Measurements from ENCODE around the gene COL27A1.

COL27A1 gene

DNA sequence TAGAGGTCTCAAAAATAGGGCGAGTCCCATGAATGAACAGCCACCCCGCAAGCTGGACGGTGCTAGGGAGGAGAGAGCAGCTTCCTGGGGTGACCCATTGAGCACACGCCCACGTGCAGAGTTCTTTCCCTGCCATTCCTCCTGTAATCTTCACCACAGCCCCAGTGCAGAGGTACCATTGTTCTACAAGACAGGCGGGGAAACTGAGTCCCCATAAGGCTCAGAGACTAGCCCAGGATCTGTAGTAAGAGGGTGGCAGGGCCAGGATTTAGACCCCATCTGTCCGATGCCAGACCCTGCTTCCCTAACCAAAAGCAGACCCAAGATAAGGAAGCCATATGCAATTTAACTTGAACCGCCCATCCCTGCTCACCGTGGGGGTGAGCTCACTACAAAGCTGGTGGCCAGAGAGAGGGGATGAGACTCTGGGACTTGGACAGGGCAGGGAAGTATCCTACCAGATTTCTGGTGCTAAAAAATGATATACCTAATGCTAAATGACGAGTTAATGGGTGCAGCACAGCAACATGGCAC, 130.9 kb downstream of the COL27A1 start:
- DNase-seq (ENCODE audit: low read depth in 2 of 2) = no peak

DNA sequence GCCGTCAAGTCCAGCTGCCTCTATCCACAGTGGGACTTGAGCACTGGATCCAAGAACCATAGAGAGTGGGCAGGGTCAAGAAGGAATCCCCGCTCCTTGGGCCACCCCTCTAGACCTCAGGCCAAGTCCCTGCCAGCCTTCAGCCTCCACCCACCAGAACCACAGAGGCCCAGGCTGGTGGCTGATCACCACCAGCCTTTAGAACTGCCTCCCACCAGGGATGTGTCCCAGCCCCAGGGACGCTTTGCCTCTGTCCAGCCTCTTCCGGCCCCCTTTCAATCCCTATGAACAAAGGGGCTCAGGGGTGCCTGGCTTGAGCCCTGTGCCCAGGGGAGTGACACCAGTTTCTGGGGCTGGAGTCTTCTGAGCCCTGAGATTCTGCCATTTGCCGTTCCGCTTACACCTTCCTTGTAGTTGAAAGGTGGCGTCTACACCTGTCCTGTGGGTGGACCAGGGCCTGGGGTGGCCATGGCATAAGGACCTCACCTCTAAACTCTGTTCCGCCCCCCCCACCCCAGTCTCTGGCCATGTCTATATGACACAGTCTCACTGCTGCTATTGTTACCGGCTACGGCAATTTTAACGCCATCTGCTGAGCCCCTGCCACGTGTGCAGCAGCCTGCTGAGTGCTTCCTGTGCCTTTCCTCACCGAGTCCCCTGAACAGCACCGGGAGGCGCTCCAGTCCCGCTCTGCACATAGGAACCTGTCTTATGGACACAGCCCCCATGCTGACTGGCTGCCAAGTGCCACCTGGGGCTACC, 131.8 kb downstream of the COL27A1 start:
- DNase-seq (ENCODE audit: low read depth in 2 of 2) = no peak

DNA sequence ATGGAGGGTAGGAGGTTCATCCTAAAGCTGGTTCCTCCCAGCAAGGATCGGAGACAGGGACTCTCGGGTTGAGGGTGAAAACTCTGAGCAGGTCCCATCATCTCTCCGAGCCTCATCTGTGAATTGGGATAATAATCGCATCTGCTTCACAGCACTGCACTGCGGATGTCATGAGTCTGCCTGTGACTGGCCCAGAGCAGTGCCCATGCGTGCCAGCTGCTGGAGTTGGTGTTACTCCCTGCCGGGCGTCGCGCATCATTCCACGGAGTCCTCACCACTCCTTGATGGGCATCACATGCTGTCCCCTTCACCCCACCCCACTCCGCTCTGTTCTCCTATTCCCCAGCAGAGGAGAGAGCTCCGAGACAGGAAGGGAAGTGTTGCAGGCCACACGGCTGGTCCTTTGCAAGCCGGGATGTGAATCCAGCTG, 132.4 kb downstream of the COL27A1 start:
- no peak for DNase-seq (ENCODE audit: low read depth in 2 of 2)

DNA sequence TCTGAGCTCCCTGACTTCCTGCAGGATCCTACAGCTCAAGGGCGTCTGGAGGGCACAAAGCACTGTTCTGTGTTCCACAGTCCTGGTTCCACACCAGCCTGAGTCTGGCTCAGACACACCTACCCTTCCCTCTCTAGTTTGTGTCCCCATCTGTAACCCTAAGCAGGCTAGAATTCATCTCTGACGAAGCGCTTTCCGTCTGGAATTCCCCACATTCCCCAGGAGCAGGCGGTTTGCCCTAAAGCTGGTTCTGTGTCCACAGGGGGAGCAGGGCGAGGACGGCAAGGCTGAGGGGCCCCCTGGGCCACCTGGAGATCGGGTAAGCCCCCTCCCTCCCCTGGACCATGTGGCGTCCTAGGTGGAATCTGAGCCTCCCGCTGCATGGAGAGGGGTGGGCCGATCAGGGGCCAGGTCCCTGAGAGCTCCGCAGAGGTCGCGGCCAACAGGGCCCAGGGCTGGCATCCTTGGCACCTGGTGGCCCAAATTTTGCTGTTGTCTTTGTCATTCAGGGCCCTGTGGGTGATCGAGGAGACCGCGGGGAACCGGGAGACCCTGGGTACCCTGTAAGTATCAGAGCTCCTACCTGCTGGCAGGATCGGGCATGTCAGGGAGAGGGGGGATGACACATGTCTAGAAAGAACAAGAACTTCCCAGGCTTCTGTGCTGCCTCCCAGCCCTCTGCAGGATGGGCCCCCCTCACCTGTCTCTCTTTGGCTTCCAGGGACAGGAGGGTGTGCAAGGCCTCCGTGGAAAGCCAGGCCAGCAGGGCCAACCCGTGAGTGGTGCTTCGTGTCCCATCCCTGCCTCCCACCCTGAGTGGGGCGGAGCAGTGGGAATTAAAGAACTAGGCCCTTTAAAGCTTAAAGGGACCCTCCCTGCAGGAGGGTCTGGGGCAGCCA, 133.1 kb downstream of the COL27A1 start:
- no peak for DNase-seq (ENCODE audit: low read depth in 2 of 2)

DNA sequence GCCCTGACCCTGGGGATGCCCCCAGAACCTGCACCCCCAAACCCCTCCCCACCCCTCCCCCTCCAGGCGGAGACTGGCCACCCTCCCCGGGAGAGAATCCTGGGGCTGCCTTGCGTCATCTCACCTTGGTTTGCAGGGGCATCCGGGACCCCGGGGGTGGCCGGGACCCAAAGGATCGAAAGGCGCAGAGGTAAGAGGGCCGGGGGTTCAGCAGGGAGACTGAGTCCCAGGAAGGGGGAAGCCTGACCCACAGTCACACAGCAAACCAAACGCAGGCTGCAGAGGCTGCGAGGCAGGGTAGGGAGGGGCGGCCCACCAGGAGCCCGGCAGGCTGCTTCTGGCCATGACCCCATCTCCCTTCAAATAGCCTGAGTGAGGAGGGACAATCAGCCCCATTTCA, 133.8 kb downstream of the COL27A1 start:
- DNase-seq (ENCODE audit: low read depth in 2 of 2) = no peak

DNA sequence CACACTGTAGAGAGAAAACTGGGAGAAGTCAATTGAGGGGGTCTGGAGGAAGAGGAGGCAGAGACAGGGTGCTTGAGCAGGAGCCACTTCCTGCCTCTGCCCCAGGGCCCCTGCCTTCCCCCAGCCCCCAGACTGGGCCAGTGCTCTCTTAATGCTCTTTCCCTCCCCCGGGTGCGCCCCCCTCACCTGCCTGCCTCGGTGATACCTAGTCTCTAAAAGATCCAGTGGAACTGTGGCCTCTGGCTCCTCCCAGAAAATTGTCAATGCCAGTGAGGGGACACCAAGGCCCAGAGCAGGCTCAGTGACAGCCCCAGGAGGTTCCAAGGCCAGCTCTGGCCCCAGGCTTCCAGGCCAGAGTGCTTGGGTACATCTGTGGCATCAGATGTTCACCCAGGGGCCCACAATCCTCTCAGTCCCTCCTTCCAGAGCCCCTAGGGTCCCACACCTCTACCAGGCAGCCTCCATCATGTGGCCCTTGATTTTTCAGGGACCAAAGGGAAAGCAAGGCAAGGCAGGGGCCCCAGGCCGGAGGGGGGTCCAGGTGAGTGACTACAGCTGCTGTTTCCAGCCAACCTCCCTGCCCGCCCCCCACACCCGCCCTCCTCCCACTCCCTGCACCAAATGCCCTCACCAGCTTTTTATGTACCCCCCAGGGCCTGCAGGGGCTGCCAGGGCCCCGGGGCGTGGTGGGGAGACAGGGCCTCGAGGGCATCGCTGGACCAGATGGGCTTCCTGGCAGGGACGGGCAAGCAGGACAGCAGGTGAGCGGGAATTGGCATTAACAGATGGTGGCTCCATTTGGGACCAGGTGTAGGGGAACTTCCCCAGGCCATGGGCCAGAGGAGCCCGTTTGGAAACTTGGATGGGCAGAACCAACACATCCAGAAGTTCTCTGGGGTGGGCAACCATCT, 134.5 kb downstream of the COL27A1 start:
- no peak for DNase-seq (ENCODE audit: low read depth in 2 of 2)

DNA sequence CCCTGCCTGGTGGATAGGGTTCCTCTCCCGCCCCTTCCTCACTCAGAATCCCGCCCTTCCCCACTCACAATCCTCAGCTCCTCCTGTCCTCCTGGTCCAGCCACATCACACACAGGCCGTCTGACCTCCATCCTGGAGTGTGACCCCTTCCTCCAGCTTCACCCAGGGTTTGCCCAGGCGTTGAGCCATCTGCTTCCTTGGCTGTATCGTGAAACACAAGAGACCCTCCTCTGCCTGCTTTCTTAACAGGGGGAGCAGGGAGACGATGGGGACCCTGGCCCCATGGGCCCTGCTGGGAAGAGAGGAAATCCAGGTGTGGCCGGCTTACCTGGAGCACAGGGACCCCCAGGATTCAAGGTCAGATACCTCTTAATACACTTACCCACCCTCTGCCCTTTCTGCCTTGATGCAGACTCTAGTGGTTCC, 135.2 kb downstream of the COL27A1 start:
- no peak for DNase-seq (ENCODE audit: low read depth in 2 of 2)

DNA sequence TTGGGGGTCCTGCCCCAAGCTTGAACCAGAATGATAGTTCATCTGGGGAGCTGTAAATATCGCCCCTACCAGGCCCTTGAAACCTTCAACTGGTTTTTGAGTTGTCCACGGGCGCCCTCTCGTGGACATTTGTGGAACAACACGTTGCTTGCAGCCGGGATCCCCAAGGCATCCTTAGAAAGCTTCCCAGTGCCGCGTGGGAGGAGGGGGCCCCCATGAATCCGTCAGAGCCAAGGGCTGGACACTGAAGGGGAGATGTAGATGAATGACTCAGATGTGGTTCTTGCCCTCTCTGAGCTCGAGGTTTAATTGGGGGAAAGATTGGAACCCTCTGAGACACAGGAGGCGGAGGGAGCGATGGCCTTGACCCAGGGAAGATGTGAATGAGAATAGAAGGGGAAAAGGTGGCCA, 135.7 kb downstream of the COL27A1 start:
- DNase-seq (ENCODE audit: low read depth in 2 of 2) = peak; percentile 44 to 47

DNA sequence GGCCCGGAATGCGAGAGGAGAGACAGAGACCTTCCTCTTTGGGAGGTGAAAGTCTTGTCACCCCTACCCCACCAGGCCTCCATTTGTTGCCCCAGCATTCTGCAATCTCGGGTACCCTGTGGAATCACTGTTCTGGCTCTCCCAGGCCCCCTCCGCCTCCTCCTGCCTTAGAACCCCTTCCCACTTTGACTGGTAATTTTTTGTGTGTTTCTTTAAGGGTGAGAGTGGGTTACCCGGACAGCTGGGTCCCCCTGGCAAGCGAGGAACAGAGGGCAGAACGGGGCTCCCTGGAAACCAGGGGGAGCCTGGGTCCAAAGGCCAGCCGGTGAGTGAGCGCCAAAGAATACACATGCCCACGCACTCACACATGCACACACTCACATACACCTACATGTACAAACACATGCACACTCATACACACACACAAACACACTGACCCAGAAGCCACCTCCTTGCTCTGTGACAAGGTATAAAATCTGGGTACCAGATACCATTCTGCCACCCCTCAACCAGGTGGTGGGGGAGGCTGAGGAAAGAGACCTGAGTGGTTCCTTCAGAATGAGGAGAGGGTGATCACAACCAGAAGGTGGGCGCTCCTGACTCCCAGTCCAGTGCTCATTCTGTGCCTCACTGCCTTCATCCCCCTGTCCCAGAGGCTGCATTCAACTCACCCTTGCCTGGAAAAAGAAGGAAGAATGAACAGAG, 136.7 kb downstream of the COL27A1 start:
- DNase-seq (ENCODE audit: low read depth in 2 of 2) = no peak

DNA sequence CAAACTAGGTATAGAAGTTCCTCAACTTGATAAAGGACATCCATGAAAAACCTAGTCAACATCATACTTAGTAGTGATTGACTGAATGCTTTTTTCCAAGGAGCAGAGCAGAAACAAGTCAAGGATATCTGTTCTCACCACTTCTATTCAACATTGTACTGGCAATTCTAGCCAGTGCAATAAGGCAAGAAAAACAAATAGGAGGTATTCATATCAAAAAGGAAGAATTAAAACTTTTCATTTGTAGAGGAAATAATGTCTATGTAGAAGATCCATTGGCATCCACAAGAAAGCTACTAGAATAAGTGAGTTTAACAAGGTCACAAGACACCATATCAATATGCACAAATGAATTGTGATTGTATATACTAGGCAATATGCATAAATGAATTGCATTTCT, 139.3 kb downstream of the COL27A1 start:
- DNase-seq (ENCODE audit: low read depth in 2 of 2) = no peak

DNA sequence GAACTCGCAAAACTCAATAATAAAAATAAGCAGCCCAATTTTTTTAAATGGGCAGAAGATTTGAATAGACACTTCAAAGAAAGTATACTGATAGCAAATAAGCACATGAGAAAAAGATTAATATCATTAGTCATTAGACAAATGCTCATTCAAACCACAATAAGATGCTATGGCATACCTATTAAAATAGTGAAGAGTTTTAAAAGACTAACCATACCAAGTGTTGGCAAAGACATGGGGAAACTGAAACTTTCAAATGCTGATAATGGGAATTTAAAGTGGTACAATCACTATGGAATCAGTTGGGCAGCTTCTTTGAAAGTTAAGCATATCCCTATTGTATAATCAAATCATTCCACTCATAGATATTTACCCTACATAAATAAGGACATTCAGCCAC, 141.0 kb downstream of the COL27A1 start:
- DNase-seq (ENCODE audit: low read depth in 2 of 2) = no peak

DNA sequence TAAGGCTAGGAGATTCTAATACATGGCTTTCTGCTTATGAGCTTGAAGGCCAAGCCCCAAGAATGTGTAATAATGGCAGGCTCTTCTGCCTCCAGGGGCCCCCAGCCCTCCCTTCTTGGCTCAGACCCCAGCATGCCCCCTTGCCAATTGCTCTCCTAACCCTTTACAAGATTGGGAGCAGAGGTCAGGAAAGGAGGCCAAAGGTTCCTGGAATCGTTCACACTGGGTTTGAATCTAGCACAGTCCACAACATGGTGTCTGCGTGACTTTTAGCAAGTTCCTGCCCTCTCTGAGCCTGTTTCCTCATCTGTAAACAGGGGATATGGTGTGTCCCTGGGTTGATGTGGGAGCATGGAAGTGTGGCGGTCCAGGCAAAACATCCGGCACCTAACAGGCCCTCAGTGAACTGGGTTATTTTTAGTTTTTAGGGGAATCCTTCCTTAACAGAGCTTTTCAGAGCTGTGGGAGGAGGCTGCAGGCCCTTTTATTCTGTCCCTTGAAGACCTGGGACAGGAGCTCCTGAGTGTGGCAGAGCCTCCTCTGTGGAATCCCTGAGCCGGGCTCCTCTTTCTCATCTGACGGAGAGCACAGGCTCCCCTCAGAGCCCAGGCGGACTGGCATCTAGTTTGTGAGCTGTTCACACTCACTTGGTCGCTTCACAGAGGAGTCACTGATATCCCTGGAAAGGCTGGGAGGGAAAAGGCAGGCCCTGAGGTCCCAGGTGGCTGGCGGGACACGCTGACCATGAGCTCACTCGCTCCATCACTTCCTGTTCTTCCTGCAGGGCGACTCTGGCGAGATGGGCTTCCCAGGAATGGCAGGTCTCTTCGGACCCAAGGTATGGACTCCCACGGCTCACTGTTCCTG, 144.2 kb downstream of the COL27A1 start:
- DNase-seq (ENCODE audit: low read depth in 2 of 2) = no peak

DNA sequence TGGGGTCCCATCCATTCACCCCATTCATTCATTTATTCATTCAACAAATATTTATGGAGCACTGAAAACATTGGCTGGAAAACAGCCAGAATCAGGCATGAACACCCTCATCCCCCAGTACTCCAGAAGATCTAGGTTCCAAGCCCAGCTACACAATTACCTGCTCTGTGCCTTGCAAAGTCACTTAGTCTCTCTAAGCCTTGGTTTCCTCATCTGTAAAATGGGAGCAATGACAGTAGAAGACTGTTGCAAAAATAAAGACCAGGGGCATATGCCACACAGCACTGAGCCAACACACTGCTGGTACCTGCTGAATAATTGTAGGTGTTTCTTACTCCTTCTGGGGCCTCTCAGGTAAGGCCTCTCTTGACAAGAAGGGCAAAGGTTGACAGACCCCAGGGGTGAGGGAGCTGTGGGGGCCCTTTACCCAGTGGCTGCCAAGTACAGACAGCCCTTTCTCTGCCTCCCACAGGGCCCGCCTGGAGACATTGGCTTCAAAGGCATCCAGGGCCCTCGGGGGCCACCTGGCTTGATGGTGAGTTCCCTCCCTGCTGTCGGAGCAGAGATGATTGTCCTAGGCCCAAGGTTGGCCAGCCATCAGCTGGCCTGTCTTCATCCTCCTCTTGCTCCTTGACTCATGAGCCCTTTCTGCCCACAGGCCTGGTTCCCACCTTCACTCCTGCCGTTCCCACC, 145.0 kb downstream of the COL27A1 start:
- DNase-seq (ENCODE audit: low read depth in 2 of 2) = no peak

DNA sequence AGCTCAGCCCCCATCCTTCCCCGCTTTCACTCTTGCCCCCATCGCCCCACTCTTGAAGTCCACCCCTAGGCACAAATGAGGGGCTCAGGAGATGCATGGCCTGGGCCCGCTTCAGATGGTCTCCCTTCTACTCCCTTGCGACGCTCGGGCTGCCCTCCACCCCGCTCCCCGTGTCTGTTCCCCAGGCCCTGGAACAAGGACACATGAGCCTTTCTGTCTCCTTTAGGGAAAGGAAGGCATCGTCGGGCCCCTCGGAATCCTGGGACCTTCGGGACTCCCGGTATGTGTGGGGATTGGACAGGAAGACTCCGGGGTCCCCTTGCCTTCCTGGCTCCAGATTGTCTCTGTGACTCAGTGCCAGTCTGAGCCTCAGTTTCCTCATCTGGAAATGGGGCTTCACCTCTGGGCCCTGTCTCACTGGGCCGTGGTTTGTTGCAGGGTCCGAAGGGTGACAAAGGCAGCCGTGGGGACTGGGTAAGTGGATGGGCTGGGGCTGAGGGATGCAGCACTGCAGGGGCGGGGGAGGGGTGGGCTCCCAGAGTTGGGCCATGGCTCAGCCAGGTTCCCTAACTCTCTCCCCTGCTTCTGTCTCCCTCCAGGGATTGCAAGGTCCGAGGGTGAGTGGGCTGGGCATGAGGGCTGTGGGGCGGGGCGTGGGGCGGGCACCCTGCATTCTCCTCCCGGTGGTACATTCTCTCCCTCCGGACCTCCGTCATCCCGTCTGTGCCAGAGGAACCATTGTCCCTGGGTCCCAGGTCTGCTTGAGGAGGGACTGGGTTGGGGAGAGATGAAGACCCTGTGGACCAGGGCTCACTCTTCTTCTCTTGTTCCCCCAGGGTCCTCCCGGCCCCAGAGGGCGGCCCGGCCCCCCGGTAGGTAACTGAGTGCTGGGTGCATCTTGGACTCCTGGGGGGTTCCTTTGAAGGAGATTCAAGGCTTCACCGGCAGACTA, 145.8 kb downstream of the COL27A1 start:
- no peak for DNase-seq (ENCODE audit: low read depth in 2 of 2)

DNA sequence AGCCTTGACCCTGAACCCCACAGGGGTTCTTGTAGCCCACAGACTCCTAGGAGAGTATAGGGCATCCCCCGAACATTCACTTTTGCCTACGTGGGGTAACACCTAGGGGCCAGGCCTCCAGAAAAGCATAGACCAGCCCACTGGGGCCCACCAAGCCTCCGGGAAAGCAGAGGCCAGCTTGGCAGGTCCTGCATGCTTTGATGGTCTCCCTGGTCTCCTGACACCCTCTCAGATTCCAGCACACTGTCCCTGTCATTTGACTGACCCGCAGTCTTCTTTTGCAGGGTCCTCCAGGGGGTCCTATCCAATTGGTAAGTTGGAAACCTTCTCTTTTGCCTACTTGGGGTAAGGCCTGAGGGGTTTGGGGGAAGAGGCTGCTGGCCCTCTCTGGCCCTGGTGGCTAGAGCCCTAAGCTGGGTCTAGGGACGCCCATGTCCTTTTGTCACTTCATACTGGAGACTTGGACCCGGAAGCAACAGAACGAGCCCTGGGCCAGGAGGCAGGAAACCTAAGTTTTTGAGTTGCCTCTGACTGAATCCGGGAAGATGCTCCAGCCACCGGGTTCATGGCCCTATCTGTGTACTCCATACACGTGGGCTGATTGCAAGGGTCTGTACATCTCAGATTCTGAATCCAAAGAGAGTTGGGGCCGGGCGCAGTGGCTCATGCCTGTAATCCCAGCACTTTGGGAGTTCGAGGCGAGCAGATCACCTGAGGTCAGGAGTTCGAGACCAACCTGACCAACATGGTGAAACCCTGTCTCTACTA, 146.6 kb downstream of the COL27A1 start:
- DNase-seq (ENCODE audit: low read depth in 2 of 2) = no peak

DNA sequence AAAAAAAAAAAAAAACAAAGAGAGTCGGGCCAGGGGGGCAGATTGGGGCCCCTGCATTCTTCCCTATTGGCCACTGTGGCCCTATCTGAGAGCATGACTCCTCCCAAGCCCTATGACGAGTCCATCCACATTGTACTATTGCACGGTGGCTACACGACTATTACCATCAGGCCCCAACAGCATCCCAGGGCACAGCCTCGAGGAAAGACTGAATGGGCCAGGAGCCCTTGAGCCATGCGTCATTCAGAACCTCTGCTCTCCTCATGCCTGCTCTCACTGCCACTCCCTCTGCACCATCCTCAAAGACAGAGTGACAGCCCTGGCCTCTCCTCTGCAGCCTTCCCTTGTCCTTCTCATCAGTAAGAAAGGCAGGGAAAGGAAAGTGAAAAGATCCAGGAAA, 147.4 kb downstream of the COL27A1 start:
- DNase-seq (ENCODE audit: low read depth in 2 of 2) = no peak

DNA sequence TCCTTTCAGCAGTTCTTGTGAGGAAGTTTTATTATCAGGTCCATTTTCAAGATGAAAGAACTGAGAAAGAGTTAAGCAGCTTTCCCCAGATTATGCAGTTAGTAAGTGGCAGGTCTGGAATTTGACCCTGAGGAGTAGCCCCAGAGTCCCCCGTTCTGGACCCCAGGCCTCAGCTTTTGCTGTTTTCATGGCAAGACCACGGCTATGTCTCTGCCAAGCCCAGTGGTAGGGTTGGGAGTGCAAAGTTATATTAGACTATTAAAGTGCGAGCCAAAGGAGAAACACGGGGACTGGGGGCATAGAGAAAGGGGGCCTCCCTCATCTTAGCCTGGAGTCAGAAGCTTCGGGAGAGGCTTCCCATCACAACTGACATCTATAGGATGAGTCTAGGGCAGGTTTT, 148.2 kb downstream of the COL27A1 start:
- DNase-seq (ENCODE audit: low read depth in 2 of 2) = no peak

DNA sequence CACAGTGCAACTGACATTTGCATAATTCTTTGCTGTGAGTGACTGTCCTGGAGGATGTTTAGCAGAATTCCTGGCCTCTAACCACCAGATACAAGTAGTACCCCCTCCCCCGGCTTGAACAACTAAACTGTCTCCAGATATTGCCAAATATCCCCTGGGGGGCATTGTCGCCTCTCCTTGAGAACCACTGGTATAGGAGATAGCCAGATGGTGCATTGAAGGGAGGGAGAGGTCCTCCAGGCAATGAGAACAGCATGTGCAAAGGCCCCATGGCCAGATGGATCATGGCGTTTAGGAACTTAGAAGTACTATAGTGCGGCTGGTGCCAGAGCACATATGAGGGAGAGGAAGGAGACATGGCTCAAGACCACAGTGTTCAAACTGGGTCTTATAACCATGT, 148.6 kb downstream of the COL27A1 start:
- DNase-seq (ENCODE audit: low read depth in 2 of 2) = no peak
